Pancreas (tissue), 10 donors: Measurements from ENCODE around the gene MT1H. TPM values are rescaled to one million over a fixed set of nuclear protein-coding genes. Genes with fewer than 3 reads are reported as not detected.

Source experiments
- ATAC-seq, 4 donors: fragments of 200-7000 bp; cut with Tn5 transposase; one replicate each; pipeline versions ENCODE4 v1.8.0 to v1.9.1; 2020; ENCODE audit warnings: mild to moderate bottlenecking in 4 of 4, moderate library complexity in 4 of 4
- DNase-seq, 6 donors: peaks; one replicate each; pipeline ENCODE4 v3.0.0-alpha.2; 2020
- FAIRE-seq: peaks from 2 replicates; lab custom pipeline; 2012; peaks lifted over from hg19 to GRCh38; lab: Jason Lieb, UNC
- H3K27ac ChIP-seq, 4 donors: fragments of 200-600 bp; sonication (generic); 1 replicate in 3 of 4; 2 replicates in 1 of 4; pipeline versions ENCODE4 v1.5.0 to v1.8.0; 2020
- H3K27me3 ChIP-seq, 4 donors: fragments of 200-600 bp; one replicate each; pipeline ENCODE4 v1.8.0; 2021
- H3K36me3 ChIP-seq, 3 donors: fragments of 200-600 bp; sonication (generic) in 1 of 3; one replicate each; pipeline versions ENCODE4 v1.5.0 to v1.8.0; 2020 to 2021
- H3K4me1 ChIP-seq, 3 donors: fragments of 200-600 bp; one replicate each; pipeline ENCODE4 v1.8.0; 2021
- H3K4me3 ChIP-seq, 4 donors: fragments of 200-600 bp; sonication (generic) in 2 of 4; one replicate each; pipeline versions ENCODE4 v1.5.0 to v1.8.0; 2020 to 2021
- H3K9me3 ChIP-seq, 4 donors: fragments of 200-600 bp; one replicate each; pipeline ENCODE4 v1.8.0; 2021
- CTCF ChIP-seq, 4 donors: fragments of 200-600 bp; sonication (generic) in 3 of 4; IDR thresholded peaks; one replicate each; pipeline versions ENCODE4 v1.5.0 to v1.8.0; 2021; ENCODE audit warnings: antibody characterized with exemption in 4 of 4
- WGBS, 2 donors: extraction: QIAGEN DNeasy Blood & Tissue Kit; methylation state at CpG; one replicate each; pipeline ENCODE4 v1.1.7; 2013; 5-methylcytosine and 5-hydroxymethylcytosine counted together
- intact Hi-C, 3 donors: fragments of 100-400 bp; cut with DNase I; formaldehyde crosslinking; loops; one replicate each; pipeline versions ENCODE4 v1.11.1 to v1.14.2; 2022
- polyA plus RNA-seq, 2 donors: library from polyadenylated mRNA; stranded (reverse); fragments of 200-250 nt; gene quantifications; one replicate each; pipeline ENCODE4 v1.2.3, GENCODE V29; 2013
- total RNA-seq, 6 donors: library from RNA; stranded (reverse); fragmentation: NEBNext Ultra II Directional in 4 of 6; extraction: Animal tissue kit (Norgen Biotek cat#: 25700) in 4 of 6; gene quantifications; one replicate each; pipeline versions ENCODE4 v1.2.1 to v1.2.4, GENCODE V29; 2021 to 2023
- donor health status: healthy with polysubstance abuse.
- donor health status: DM: no; HTN: no; CAD: no; lungs with moderate emphysema.
- donor health status: DM: no; HTN: no; CAD: no.
- donor health status: control.
- donor health status: control.
- donor health status: Bipolar disorder and iron deficiency.
- donor health status: DM: yes; HTN: yes; CAD: no.
- donor health status: DM: no; HTN: no; CAD: no.
- donor health status: DM: no; HTN: no; CAD: no.
- donor health status: DM: yes; HTN: yes; CAD: no.

MT1H gene
- total and polyA plus RNA-seq, 8 donors: 8.3 to 106 (median 21.1) TPM

DNA sequence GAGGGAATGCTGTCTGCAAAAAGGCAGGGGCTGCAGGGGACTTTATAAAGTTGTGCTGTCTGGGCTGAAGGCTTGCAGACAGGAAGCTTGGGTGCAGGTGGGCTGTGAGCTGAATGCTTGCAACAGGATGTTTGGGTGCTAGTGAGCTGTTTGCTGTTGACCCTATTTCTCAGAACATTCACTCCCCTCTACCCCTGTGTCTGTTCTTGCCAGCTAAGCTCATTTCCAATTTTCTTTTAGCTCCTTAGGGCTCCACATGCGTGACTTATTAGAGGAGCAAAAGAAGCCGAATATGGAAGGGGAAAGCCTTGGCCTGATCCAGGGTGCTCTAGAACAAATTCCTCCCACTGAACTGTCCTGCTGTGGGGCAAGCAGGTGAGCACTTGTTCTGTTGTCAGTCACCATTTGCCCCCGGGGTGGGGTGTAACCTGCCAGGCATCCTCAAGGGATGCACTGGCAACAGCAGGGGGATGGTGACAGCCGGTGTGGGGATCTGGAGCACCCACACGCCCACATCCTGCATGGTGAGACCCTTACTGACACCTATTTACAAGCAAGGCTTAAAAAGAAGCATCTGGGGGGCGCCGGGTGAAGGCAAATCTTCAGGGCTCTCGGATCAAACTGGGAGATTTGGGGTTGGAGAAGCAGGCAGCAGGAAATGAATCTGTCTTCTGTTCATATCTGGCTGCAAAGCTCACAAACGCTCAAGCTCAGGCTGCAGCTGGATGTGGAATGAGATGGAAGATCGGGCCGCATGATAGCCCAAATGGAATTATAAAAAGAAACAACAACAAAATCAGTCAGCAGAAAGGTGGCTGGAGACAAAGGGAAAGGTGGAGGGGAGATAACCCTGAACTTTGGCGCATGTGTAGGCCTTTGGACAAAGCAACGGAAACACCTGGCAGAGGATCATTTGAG lies 39.2 kb downstream of the MT1H start:
- Histone ChIP-seq H3K4me1 (no peaks in the 10 kb centered on the region), H3K4me3 (no peak overlapping the region), H3K9me3 (no peaks in the 10 kb centered on the region), H3K27ac (no peak overlapping the region), H3K36me3 (no peaks in the 10 kb centered on the region), H3K27me3 (no peaks in the 10 kb centered on the region)
- no peak for TF ChIP-seq CTCF (IDR thresholded peaks at IDR 0.05)
- ATAC-seq (no peak), DNase-seq (no peak), FAIRE-seq (no peak)
- intact Hi-C loops: loop anchor here in 1 of 3 donors (10.0 kb wide), 1 partner anchor 124 kb away; the partner anchor contains the start of gene MT3
- 65 to 74% methylated on average over 13 of the region's 13 CpGs for WGBS, 2 donors

DNA sequence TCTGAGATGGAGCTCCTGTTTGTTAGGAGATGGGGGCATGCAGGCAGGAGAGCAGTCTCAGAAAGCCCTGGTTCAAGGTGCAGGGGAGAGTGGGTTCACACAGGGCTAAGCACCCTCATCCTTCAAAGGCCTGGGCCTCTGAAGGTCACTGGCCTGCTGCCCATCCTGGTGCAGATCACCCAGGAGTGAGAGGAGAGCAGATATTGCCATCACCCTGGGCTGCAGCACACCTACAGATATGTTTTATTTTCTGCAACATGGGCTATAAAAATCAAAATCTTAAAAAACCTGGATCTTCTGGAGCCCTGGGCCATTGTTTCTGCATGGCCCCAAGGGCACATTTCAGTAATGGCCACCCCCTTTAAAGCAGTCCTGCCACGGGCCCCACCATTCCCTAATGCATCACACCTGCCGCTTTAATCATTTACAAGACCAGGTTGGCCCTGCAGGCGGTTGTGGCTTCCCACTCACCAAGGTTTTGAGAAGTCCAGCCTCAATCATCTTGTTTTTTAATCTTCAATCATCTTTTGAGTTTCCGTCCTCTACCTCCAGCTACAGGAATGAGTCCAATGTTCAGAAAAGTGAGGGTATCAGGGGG lies 39.9 kb downstream of the MT1H start:
- intact Hi-C loops: loop anchor here in 1 of 3 donors (10.0 kb wide), 1 partner anchor 125 kb away; the partner anchor contains the start of gene MT3
- FAIRE-seq: no peak
- Histone ChIP-seq H3K27ac (no peak overlapping the region), H3K4me1 (no peaks in the 10 kb centered on the region), H3K4me3 (no peak overlapping the region), H3K36me3 (no peaks in the 10 kb centered on the region), H3K27me3 (no peaks in the 10 kb centered on the region), H3K9me3 (no peaks in the 10 kb centered on the region)
- 78 to 83% methylated on average over 4 of the region's 4 CpGs for WGBS, 2 donors
- ATAC-seq: no peak
- no peak for DNase-seq
- no peak for TF ChIP-seq CTCF (IDR thresholded peaks at IDR 0.05)

- no peak for DNase-seq
- ATAC-seq: no peak
- Histone ChIP-seq H3K4me1 (no peaks in the 10 kb centered on the region), H3K36me3 (no peaks in the 10 kb centered on the region), H3K4me3 (no peak overlapping the region), H3K27me3 (no peaks in the 10 kb centered on the region), H3K9me3 (no peaks in the 10 kb centered on the region), H3K27ac (no peak overlapping the region)
- WGBS, 2 donors: 67 to 91% methylated on average over 3 of the region's 3 CpGs
- intact Hi-C loops: no loop called here
- no peak for TF ChIP-seq CTCF (IDR thresholded peaks at IDR 0.05)
- FAIRE-seq: no peak
Measured at GRCh38 chr16:56710181-56710737, 40.6 kb downstream of the MT1H start.

DNA sequence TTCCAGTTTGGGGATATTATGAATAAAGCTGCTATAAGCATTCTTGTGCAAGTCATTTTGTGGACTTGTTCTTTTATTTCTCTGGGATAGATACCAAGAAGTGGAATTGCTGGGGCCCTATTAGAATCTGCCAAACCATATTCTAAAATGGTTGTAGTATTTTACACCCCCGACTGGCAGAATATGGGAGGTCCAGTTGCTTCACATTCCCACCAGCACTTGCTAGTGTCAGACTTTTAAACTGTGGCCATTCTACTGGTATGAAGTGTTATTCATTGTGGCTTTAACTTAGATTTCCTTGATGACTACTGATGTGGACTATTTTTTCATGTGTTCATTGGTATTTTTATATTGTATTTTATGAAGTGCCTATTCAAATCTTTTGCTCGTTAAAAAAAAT lies 42.2 kb downstream of the MT1H start:
- Histone ChIP-seq H3K4me1 (no peaks in the 10 kb centered on the region), H3K9me3 (no peaks in the 10 kb centered on the region), H3K27ac (no peak overlapping the region), H3K36me3 (no peaks in the 10 kb centered on the region), H3K27me3 (no peaks in the 10 kb centered on the region), H3K4me3 (no peak overlapping the region)
- no peak for TF ChIP-seq CTCF (IDR thresholded peaks at IDR 0.05)
- no peak for FAIRE-seq
- no peak for DNase-seq
- no peak for ATAC-seq
- intact Hi-C loops: no loop called here
- WGBS, 2 donors: 73 to 87% methylated on average over 2 of the region's 2 CpGs
